ENCODE results near the gene XRCC6.
"Not testable (repeated sequence)": the region's sequence is repeated elsewhere in the genome, so short reads cannot be mapped to it uniquely, and the experiment has no call there.

- not testable (repeated sequence) for TF ChIP-seq CTCF, POLR2A (IDR thresholded peaks at IDR 0.05)
These were observed 27.6 kb upstream of the XRCC6 start for GRCh38 chr22:41593336-41593960.

Data from adrenal gland (tissue), 5 donors.